ENCODE results near the gene NPIPB2.
"Not testable (repeated sequence)": the region's sequence is repeated elsewhere in the genome, so short reads cannot be mapped to it uniquely, and the experiment has no call there.

NPIPB2 gene

DNA sequence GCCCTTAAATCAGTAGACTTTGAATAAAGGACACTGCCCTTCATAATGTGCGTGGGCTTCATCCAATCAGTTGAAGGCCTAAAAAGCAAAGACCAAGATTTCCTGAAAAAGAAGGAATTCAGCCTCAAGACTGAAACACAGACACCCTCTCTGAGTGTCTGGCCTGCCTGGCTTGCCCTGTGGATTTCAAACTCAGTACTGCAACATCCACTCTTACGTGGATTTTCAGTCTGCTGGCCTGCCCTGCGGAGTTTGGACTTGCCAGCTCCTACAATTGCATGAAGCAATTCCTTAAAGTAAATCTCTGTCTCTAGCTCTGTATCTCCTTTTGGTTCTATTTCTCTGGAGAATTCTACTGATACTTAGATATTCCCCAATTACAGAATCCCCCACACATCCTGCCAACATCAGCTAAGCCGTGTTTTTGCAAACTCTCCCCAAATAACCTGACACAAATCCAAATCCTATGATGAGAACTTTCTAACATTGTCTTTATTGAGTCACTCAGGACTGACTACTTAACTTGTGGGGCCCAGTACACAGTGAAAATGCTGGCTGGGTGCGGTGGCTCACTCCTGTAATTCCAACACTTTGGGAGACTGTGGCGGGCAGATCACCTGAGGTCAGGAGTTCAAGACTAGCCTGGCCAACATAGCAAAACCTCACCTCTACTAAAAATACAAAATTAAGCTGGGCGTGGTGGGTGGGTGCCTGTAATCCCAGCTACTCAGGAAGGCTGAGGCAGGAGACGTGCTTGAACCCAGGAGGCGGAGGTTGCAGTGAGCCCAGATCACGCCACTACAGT lies 15.9 kb upstream of the NPIPB2 start:
- DNase-seq (ENCODE audit: low read depth): no peak

GRCh38 chr16:11956558-11956957 lies 14.7 kb upstream of the NPIPB2 start:
- DNase-seq (ENCODE audit: low read depth): no peak

GRCh38 chr16:11955713-11956123 lies 13.9 kb upstream of the NPIPB2 start:
- DNase-seq (ENCODE audit: low read depth): no peak

- DNase-seq (ENCODE audit: low read depth): not testable (repeated sequence)
Observed at GRCh38 chr16:11953576-11953975, 11.7 kb upstream of the NPIPB2 start.

DNA sequence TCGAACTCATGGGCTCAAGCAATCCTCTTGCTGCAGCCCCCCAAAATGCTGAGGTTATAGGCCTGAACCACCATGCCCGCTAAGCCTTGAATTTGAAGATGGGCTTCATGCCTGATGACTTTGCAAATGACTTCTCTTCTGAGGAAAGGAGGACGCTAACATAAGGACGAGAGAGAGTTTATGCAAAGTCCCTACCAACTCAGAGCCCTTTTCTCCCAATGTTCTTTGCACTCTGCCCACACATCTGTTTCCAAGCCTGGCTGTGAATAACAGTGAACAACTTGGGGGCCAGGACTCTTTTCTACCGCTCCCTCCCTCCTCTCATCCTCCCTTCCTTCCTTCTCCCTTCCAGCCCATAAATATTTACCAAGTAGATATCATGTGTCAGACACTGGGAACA lies 8.5 kb upstream of the NPIPB2 start:
- DNase-seq (ENCODE audit: low read depth): no peak

- no peak for DNase-seq (ENCODE audit: low read depth)
Observed at GRCh38 chr16:11949527-11949926, 7.7 kb upstream of the NPIPB2 start.

DNA sequence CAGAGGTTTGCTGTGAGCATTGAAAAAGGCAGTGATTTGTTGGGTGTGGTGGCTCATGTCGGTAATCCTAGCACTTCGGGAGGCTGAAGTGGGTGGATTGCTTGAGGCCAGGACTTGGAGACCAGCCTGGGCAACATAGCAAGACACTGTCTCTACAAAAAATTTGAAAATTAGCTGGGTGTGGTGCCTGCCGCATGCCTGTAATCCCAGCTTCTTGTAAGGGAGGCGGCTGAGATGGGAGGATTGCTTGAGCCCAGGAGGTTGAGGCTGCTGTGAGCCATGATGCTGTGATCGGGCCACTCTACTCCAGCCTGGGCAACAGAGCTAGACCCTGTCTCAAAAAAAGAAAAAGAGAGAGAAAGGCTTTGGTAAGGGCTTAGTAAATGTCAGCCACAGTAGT lies 7.0 kb upstream of the NPIPB2 start:
- DNase-seq (ENCODE audit: low read depth): no peak

DNA sequence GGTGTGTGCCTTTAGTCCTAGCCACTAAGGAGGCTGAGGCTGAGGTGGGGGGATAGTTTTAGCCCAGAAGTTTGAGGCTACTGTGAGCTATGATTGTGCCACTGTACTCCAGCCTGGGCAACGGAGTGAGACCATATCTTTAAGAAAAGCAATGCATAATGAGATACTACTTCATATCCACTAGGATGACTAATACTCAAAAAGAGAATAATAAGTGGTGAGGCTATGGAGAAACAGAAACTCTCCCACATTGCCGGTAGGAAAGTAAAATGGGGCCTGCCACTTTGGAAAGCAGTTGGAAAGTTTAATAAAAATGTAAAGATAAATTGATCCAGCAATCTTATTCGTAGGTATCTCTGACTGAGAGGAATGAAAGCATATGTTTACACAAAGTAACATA lies 4.6 kb upstream of the NPIPB2 start:
- no peak for DNase-seq (ENCODE audit: low read depth)

GRCh38 chr16:11927350-11927749 lies 14.5 kb downstream of the NPIPB2 start:
- DNase-seq (ENCODE audit: low read depth): not testable (repeated sequence)

- DNase-seq (ENCODE audit: low read depth): not testable (repeated sequence)
Observed at GRCh38 chr16:11924046-11924445, 17.8 kb downstream of the NPIPB2 start.

GRCh38 chr16:11916524-11917285 lies 25.1 kb downstream of the NPIPB2 start:
- DNase-seq (ENCODE audit: low read depth): no peak

DNA sequence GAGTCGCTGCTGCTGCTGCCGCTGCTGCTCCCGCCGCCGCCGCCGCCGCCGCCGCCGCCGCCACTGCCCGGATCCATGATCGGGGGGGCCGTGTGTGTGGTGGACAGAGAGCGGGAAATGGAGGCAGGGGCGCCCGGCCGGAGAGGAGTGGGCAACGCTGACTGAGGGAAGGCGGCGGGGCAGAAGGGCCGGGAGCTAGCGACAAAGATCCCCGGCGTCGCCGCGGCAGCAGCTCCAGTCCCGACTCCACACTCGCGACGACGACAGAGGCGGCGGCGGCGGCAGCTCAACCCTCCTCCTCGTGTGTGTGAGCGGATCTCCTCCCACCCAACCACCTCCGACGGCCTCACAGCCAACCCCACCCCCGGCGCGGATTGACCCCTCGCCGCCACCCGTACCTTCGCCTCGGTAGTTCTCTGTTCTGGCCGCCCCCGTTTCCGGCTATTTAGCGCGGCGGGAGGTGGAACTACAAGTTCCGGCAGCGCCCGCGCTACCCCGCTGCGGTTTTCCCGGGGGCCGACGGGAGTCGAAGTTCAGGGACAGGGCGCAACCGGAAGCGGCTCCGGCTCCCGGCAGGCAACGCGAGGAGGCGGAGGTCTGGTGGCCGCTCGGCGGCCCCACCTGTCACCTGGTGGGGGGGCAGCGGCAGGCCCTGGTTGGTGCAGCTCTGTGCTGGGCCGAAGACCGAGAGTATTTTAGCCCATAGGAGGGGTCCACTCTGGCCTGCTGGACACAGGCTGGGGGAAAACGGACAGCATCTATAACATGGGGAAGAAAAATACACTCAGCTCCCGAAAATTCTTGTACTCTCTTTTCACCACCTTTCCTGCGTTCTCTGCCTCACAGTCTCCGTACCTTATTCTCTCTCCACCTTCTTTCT lies 26.0 kb downstream of the NPIPB2 start, which contains the start of gene GSPT1:
Gene GSPT1 (minus strand): TSS at position 313 of the 880 bp plus-strand sequence. CDS start 236 bp downstream, at position 77.
- peak; percentile 95 for DNase-seq (ENCODE audit: low read depth)

DNA sequence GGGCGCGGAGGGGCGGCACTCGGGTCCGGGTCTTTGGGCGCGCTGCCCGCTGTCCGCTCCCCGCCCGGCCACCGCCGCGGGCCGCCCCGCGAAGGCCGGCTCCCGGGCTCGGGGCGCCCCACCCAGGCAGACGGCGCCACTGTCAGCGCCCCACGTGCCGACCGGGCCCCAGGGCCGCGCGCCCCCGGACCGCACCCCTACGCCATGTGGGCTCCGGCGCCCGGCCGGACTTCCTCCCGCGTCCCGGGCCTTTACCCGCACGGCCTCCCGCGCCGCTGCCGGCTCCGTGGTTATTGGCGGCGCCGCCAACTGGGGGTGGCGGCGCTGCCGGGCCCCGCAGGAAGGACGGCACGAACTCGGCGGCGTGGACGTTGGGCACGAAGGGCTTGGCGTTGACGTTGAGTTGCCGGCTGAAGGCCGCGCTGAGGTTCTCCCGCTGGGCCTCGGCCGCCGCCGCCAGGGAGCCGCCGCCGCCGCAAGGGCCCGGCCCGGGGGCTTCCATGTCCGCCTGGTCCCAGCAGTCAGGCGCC lies 26.7 kb downstream of the NPIPB2 start:
- DNase-seq (ENCODE audit: low read depth): peak; percentile 2

DNA sequence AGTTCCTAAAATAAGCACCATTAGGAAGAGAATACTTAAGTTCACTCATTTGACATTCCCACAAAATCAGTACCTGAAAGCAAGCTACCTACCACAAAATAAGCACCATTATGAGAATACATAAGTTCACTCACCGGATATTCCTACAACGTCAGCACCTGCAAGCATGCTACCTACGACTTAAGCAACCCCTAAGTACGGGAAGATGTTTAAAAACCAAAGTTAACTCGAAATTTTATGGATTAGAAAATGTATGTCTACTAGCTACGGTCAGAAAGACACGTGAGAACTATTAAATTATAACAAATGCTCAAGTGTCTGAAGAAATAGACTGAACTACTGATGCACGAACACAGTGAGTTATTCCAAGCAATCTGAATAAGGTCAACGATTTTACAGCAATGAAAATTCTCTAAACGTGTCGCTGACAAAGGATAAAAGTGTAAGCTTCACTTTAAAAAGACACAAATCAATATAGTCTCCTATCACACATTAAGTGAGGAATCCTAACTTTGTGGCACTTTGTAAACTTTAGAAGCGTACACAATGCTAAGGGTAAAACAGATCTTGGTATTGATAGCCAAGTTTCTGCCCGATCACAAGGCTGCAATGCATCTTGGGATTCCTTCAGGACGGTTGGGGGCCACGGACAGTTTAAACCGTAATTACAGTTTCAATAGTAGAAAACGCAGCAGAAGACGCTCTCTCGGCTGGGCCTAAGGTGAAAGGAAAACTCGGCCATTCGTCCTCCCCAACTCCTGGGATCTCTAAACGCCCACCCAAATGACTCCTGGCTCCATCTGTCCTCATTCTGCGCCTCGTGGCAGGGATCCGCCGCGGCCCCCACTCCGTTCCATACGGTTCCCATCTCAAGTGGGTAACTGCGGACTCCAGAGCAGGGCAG lies 27.4 kb downstream of the NPIPB2 start:
- DNase-seq (ENCODE audit: low read depth): no peak

DNA sequence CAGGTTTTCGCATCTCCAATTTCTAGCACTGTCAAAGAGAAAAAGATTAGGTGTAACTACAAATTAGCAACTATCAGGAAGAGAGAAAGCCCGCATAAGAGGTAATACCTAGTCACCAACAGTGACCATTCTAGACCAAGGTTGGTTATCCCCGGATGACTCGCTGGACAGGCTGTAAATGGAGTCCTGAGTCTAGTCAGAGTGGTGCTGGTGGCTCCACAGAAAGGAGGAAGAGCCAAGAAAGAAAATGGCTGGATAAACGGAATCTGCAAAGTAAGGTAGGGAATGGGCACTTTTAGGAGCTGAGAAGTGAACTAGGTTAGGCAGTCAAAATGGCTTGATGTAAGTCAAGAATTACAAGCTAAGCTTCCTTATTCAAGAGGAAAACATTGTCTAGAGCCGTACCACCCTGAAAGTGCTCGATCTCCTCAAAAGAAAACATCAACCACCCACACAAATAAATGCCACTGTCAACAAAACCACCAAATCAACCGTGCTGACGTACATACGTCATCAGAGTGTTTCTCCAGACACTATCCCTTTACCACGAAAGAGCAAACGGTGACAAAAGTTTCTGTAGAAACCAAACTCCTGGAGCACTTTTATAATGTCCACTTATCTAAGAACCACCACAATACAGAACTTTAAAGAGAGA lies 28.3 kb downstream of the NPIPB2 start:
- no peak for DNase-seq (ENCODE audit: low read depth)

DNA sequence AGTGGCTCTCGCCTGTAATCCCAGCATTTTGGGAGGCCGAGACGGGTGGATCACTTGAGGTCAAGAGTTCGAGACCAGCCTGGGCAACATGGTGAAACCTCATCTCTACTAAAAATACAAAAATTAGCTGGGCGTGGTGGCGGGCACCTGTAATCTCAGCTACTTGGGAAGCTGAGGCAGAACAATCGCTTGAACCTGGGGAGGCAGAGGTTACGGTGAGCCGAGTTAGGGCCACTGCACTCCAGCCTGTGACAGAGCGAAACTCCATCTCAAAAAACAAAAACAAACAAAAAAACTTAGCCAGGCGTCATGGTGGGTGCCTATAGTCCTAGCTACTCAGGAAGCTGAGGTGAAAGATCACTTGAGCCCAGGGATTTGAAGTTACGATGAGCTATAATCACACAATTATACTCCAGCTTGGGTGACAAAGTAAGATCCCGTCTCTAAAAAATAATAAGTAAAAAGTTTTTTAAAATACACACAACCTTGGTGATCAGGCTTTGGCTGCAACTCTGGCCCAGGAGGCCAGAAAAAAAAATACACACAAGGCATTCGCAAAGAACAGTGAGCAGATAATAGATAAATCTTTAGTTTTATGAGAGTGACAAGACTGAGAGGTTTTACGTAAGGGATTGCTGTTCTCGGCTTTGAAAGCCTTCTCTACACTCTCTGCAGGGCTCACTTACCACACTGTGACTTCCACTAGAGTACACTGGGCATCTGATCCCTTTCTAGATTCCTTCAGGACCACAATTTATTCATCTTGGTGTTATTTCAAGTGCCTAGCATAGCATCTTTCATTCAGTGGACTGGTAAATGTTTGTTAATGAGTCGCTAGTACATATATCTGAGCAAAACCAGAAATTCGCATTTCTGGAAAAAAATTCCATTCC lies 31.9 kb downstream of the NPIPB2 start:
- no peak for DNase-seq (ENCODE audit: low read depth)

DNA sequence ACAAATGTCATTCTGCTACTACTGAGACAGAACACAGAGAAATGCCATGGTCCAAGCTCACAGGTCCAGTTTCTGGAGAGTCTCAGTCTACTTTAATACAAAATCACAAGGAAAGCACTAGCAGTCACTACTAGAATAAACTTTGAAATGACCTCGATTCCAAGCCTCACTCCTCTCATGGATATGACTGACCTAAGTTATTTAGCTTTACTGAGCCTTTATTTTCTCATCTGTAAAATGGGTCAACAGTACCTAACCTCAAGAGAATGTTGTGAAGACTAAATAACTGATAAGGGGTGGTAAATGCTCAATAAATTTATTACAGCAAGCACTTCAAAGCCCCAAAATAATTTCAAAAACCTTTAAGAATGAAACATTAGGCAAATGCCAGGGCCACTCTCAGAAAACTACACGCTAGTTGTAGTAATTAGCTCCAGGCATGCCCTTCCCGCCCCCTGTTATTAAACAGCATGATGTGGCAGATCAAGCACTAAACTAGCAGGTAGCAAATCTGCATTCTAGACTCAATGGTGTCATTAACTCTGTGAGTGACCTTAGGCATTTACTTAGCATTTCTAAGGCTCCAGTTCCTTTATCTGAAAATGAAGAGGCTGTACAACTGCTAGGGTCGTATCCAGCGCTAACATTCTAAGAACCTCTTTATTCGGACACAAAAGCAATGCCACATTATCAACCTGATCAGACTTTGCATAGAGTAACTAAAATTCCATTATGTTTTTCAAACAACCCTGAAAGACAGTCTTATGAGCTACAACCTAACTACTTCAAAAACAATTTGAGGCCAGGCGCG lies 34.5 kb downstream of the NPIPB2 start:
- DNase-seq (ENCODE audit: low read depth): no peak

DNA sequence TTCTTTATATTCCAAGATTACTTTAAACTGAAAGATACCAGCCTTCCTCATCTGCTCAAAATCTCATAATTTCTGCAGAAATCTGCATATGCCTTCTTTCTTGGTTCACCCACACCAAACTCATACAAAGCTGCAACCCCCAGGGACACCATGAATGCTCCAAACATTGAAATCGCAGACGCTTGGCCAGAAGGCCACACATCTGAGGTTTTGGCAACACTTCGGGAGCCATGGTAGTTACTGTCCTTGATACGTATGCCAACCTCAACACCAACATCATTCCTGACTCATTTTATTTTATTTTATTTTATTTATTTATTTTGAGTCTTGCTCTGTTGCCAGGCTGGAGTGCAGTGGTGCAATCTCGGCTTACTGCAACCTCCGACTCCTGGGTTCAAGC lies 37.9 kb downstream of the NPIPB2 start:
- no peak for DNase-seq (ENCODE audit: low read depth)
